HL-60 (cell line): ENCODE results near the gene WDR1.

Experiments used
- TF ChIP-seq, protein P1 (sequence below): IDR thresholded peaks from 2 replicates; pipeline ENCODE4 v1.6.1; 2012; ENCODE audit warnings: low read depth; ENCODE audit not compliant: insufficient replicate concordance
- TF ChIP-seq, protein P2 (sequence below): IDR thresholded peaks from one replicate; pipeline ENCODE4 v1.5.1; 2011; ENCODE audit warnings: low read length, control low read depth, inconsistent platforms; ENCODE audit not compliant: insufficient read depth

DNA sequence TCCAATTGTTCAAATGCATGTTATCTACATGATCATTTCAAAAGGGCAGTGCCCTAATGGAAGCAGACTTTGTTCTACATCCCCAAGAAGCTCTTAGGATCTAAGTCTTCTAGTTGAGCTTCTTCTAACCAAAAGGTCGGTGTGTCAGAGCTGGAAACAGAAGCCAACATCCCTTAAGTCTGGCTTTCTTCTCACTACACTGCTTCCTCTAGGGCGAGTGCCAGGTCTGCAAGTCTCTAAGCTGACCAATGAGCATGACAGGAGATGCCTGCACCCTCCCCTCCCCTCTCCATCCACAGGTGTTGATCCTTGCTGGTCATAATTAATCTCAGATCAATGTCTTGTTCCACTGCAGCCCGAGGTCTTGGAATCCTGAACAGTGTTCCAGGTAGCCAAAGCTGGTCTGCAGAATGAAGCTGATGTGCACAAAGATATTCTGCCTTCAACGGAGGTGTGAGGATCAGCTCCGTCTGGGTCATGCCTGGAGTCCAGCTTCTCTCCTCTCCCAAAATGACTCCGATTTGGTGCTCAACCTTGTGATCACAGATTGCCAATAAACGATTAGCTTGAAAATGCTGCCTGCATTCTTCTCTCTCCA lies 44.1 kb downstream of the WDR1 start:
- TF ChIP-seq, protein P1, sequence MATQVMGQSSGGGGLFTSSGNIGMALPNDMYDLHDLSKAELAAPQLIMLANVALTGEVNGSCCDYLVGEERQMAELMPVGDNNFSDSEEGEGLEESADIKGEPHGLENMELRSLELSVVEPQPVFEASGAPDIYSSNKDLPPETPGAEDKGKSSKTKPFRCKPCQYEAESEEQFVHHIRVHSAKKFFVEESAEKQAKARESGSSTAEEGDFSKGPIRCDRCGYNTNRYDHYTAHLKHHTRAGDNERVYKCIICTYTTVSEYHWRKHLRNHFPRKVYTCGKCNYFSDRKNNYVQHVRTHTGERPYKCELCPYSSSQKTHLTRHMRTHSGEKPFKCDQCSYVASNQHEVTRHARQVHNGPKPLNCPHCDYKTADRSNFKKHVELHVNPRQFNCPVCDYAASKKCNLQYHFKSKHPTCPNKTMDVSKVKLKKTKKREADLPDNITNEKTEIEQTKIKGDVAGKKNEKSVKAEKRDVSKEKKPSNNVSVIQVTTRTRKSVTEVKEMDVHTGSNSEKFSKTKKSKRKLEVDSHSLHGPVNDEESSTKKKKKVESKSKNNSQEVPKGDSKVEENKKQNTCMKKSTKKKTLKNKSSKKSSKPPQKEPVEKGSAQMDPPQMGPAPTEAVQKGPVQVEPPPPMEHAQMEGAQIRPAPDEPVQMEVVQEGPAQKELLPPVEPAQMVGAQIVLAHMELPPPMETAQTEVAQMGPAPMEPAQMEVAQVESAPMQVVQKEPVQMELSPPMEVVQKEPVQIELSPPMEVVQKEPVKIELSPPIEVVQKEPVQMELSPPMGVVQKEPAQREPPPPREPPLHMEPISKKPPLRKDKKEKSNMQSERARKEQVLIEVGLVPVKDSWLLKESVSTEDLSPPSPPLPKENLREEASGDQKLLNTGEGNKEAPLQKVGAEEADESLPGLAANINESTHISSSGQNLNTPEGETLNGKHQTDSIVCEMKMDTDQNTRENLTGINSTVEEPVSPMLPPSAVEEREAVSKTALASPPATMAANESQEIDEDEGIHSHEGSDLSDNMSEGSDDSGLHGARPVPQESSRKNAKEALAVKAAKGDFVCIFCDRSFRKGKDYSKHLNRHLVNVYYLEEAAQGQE: no peak
- TF ChIP-seq, protein P2, sequence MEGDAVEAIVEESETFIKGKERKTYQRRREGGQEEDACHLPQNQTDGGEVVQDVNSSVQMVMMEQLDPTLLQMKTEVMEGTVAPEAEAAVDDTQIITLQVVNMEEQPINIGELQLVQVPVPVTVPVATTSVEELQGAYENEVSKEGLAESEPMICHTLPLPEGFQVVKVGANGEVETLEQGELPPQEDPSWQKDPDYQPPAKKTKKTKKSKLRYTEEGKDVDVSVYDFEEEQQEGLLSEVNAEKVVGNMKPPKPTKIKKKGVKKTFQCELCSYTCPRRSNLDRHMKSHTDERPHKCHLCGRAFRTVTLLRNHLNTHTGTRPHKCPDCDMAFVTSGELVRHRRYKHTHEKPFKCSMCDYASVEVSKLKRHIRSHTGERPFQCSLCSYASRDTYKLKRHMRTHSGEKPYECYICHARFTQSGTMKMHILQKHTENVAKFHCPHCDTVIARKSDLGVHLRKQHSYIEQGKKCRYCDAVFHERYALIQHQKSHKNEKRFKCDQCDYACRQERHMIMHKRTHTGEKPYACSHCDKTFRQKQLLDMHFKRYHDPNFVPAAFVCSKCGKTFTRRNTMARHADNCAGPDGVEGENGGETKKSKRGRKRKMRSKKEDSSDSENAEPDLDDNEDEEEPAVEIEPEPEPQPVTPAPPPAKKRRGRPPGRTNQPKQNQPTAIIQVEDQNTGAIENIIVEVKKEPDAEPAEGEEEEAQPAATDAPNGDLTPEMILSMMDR: no peak
